HG02759 (cell line): ENCODE measurements around the gene KLF2.
"Not testable (repeated sequence)": the region's sequence is repeated elsewhere in the genome, so short reads cannot be mapped to it uniquely, and the experiment has no call there.

Source experiments
- ATAC-seq: cut with Tn5 transposase; IDR thresholded peaks from one replicate; pipeline ENCODE4 v1.9.1; 2021; ENCODE audit warnings: mild to moderate bottlenecking, moderate library complexity; ENCODE audit not compliant: unreplicated experiment

KLF2 gene

GRCh38 chr19:16336571-16336970 is 11.9 kb downstream of the KLF2 start:
- ATAC-seq = no peak

- ATAC-seq = no peak
Measured at GRCh38 chr19:16337809-16338469, 13.3 kb downstream of the KLF2 start.

- no peak for ATAC-seq
Measured at GRCh38 chr19:16338470-16339360, 14.1 kb downstream of the KLF2 start.

GRCh38 chr19:16339361-16339725 is 14.7 kb downstream of the KLF2 start:
- no peak for ATAC-seq

GRCh38 chr19:16340092-16340491 is 15.5 kb downstream of the KLF2 start:
- no peak for ATAC-seq

GRCh38 chr19:16340654-16341053 is 16.0 kb downstream of the KLF2 start:
- no peak for ATAC-seq

- ATAC-seq = peak; percentile 64
Measured at GRCh38 chr19:16342002-16342715, 17.5 kb downstream of the KLF2 start.

GRCh38 chr19:16343156-16343555 is 18.5 kb downstream of the KLF2 start:
- no peak for ATAC-seq

- no peak for ATAC-seq
Measured at GRCh38 chr19:16345457-16345856, 20.8 kb downstream of the KLF2 start.

- ATAC-seq = not testable (repeated sequence)
Measured at GRCh38 chr19:16347099-16347498, 22.5 kb downstream of the KLF2 start.

- no peak for ATAC-seq
Measured at GRCh38 chr19:16347706-16348105, 23.1 kb downstream of the KLF2 start.

- ATAC-seq = no peak
Measured at GRCh38 chr19:16349551-16350152, 25.0 kb downstream of the KLF2 start.

- ATAC-seq = no peak
Measured at GRCh38 chr19:16351133-16351809, 26.6 kb downstream of the KLF2 start.

GRCh38 chr19:16355293-16356043 is 30.8 kb downstream of the KLF2 start:
- ATAC-seq = no peak

- no peak for ATAC-seq
Measured at GRCh38 chr19:16358456-16358855, 33.8 kb downstream of the KLF2 start.

- no peak for ATAC-seq
Measured at GRCh38 chr19:16359074-16359473, 34.4 kb downstream of the KLF2 start.

GRCh38 chr19:16359964-16360363 is 35.3 kb downstream of the KLF2 start:
- ATAC-seq = no peak

- ATAC-seq = no peak
Measured at GRCh38 chr19:16360738-16361137, 36.1 kb downstream of the KLF2 start.

GRCh38 chr19:16361254-16361653 is 36.6 kb downstream of the KLF2 start:
- ATAC-seq = no peak

GRCh38 chr19:16361926-16362325 is 37.3 kb downstream of the KLF2 start:
- no peak for ATAC-seq
